IMR-90 (cell line): Measurements from ENCODE around the gene HAND2. TPM values are rescaled to one million over a fixed set of nuclear protein-coding genes. Genes with fewer than 3 reads are reported as not detected.

Experiments used
- ATAC-seq: fragments of 200-7000 bp; cut with Tn5 transposase; 2 replicates; pipeline ENCODE4 v1.9.1; 2020; ENCODE audit warnings: low read depth, mild to moderate bottlenecking, moderate library complexity
- BruUV-seq: library from RNA; stranded (reverse); fragments of 400-500 nt; replicated peaks from 2 replicates; lab custom pipeline; 2021; lab: Mats Ljungman, UMichigan
- CTCF ChIA-PET: fragments of 300-600 bp; formaldehyde crosslinking; extraction: SDS; loops from one replicate; lab custom pipeline; 2021; ENCODE audit warnings: antibody characterized with exemption; lab: Yijun Ruan, JAX
- POLR2A ChIA-PET: fragments of 300-600 bp; sonication (Branson Sonifier 250); formaldehyde crosslinking; loops from one replicate; lab custom pipeline; 2022; ENCODE audit warnings: antibody characterized with exemption; ENCODE audit not compliant: unreplicated experiment; lab: Charles Lee
- DNase-seq: peaks from one replicate; pipeline ENCODE4 v3.0.0; 2013
- H2AFZ ChIP-seq: replicated peaks from 2 replicates; pipeline ENCODE3; 2013; ENCODE audit warnings: low read length, mild to moderate bottlenecking; ENCODE audit not compliant: poor library complexity
- H2AK5ac ChIP-seq: 2 replicates; pipeline ENCODE4 v1.6.1; 2013; ENCODE audit warnings: low read depth, low read length, inconsistent platforms
- H2AK9ac ChIP-seq: replicated peaks from 2 replicates; pipeline ENCODE3; 2013; ENCODE audit warnings: mild to moderate bottlenecking, low read depth, low read length, moderate library complexity; ENCODE audit not compliant: poor library complexity
- H2BK120ac ChIP-seq: 2 replicates; pipeline ENCODE4 v1.6.1; 2013; ENCODE audit warnings: low read depth, low read length, inconsistent platforms
- H2BK15ac ChIP-seq: 3 replicates; pipeline ENCODE4 v1.6.1; 2013; ENCODE audit warnings: low read depth, low read length, inconsistent platforms
- H2BK20ac ChIP-seq: 2 replicates; pipeline ENCODE4 v1.6.1; 2013; ENCODE audit warnings: low read depth, mild to moderate bottlenecking, inconsistent platforms, low read length, moderate library complexity
- H2BK5ac ChIP-seq: 2 replicates; pipeline ENCODE4 v1.6.1; 2013; ENCODE audit warnings: mild to moderate bottlenecking, low read depth, low read length, inconsistent platforms; ENCODE audit not compliant: poor library complexity, severe bottlenecking
- H3K14ac ChIP-seq: replicated peaks from 2 replicates; pipeline ENCODE4 v1.6.1; 2013; ENCODE audit warnings: low read depth, low read length, inconsistent platforms
- H3K18ac ChIP-seq: 2 replicates; pipeline ENCODE4 v1.6.1; 2013; ENCODE audit warnings: low read depth, low read length, control low read depth
- H3K23ac ChIP-seq: 2 replicates; pipeline ENCODE4 v1.6.1; 2013; ENCODE audit warnings: low read depth, low read length, inconsistent platforms
- H3K27ac ChIP-seq: 2 replicates; pipeline ENCODE4 v1.5.1; 2013; ENCODE audit warnings: mild to moderate bottlenecking, control low read depth, low read length; ENCODE audit not compliant: insufficient read depth
- H3K27me3 ChIP-seq: 2 replicates; pipeline ENCODE4 v1.6.1; 2013; ENCODE audit warnings: low read length; ENCODE audit not compliant: control insufficient read depth, insufficient read depth
- H3K36me3 ChIP-seq: 2 replicates; pipeline ENCODE4 v1.6.1; 2013; ENCODE audit warnings: low read length, mixed read lengths; ENCODE audit not compliant: control insufficient read depth, insufficient read depth
- H3K4ac ChIP-seq: 2 replicates; pipeline ENCODE4 v1.6.1; 2013; ENCODE audit warnings: low read depth, low read length, inconsistent platforms
- H3K4me1 ChIP-seq: 2 replicates; pipeline ENCODE4 v1.6.1; 2013; ENCODE audit warnings: low read length, mixed read lengths; ENCODE audit not compliant: control insufficient read depth, insufficient read depth
- H3K4me2 ChIP-seq: 2 replicates; pipeline ENCODE4 v1.6.1; 2013; ENCODE audit warnings: low read depth, mild to moderate bottlenecking, control low read depth, low read length, moderate library complexity
- H3K4me3 ChIP-seq: 2 replicates; pipeline ENCODE4 v1.5.1; 2013; ENCODE audit warnings: low read depth, mild to moderate bottlenecking, control low read depth, low read length, moderate library complexity; ENCODE audit not compliant: insufficient read depth
- H3K56ac ChIP-seq: 2 replicates; pipeline ENCODE4 v1.6.1; 2013; ENCODE audit warnings: low read length, inconsistent platforms; ENCODE audit not compliant: insufficient read depth; ENCODE audit errors: extremely low read depth
- H3K79me1 ChIP-seq, 2 experiments: 2 replicates each; pipeline ENCODE4 v1.6.1; 2013; ENCODE audit warnings: low read length in 2 of 2, inconsistent platforms in 1 of 2, low read depth in 1 of 2
- H3K9ac ChIP-seq: 2 replicates; pipeline ENCODE4 v1.6.1; 2013; ENCODE audit warnings: low read depth, low read length, control low read depth
- H3K9me1 ChIP-seq: 2 replicates; pipeline ENCODE4 v1.6.1; 2013; ENCODE audit warnings: low read length, inconsistent platforms; ENCODE audit not compliant: insufficient read depth
- H3K9me3 ChIP-seq: 2 replicates; pipeline ENCODE4 v1.6.1; 2013; ENCODE audit warnings: low read length; ENCODE audit not compliant: control insufficient read depth, insufficient read depth
- H4K20me1 ChIP-seq: 2 replicates; pipeline ENCODE4 v1.6.1; 2013; ENCODE audit warnings: low read length, inconsistent platforms; ENCODE audit not compliant: insufficient read depth
- H4K5ac ChIP-seq: 2 replicates; pipeline ENCODE4 v1.6.1; 2013; ENCODE audit warnings: mild to moderate bottlenecking, low read depth, low read length, control low read depth
- H4K8ac ChIP-seq, 2 experiments: 2 replicates each; pipeline ENCODE4 v1.6.1; 2013; ENCODE audit warnings: low read depth in 2 of 2, low read length in 2 of 2, control low read depth in 1 of 2, inconsistent platforms in 1 of 2
- H4K91ac ChIP-seq: 2 replicates; pipeline ENCODE4 v1.6.1; 2013; ENCODE audit warnings: low read depth, low read length, inconsistent platforms; ENCODE audit not compliant: insufficient read depth
- BHLHE40 ChIP-seq: fragments of 150-350 bp; IDR thresholded peaks from 2 replicates; pipeline ENCODE4 v1.6.1; 2016; ENCODE audit warnings: mild to moderate bottlenecking, low read depth, low read length
- CEBPB ChIP-seq: IDR thresholded peaks from 2 replicates; pipeline ENCODE4 v1.6.1; 2012; ENCODE audit warnings: low read depth, low read length, improper control_type of control experiment
- CTCF ChIP-seq: conservative IDR thresholded peaks from 2 replicates; pipeline ENCODE4 v1.5.1; 2012; ENCODE audit warnings: mild to moderate bottlenecking, low read depth, low read length, improper control_type of control experiment
- ELK1 ChIP-seq: fragments of 150-350 bp; IDR thresholded peaks from 2 replicates; pipeline ENCODE4 v1.6.1; 2016; ENCODE audit warnings: low read depth, mild to moderate bottlenecking, low read length, moderate library complexity, borderline replicate concordance
- FOS ChIP-seq: fragments of 150-350 bp; IDR thresholded peaks from 2 replicates; pipeline ENCODE4 v1.6.1; 2016; ENCODE audit warnings: low read depth, low read length
- MAZ ChIP-seq: IDR thresholded peaks from 2 replicates; pipeline ENCODE4 v1.6.1; 2012; ENCODE audit warnings: low read depth, mild to moderate bottlenecking, low read length, improper control_type of control experiment, moderate library complexity, borderline replicate concordance
- MXI1 ChIP-seq: IDR thresholded peaks from 2 replicates; pipeline ENCODE4 v1.6.1; 2012; ENCODE audit warnings: low read depth, mild to moderate bottlenecking, low read length, moderate library complexity, borderline replicate concordance
- NFE2L2 ChIP-seq: fragments of 150-350 bp; IDR thresholded peaks from 2 replicates; pipeline ENCODE4 v1.6.1; 2016; ENCODE audit warnings: low read depth, mild to moderate bottlenecking, low read length
- RAD21 ChIP-seq: IDR thresholded peaks from 2 replicates; pipeline ENCODE4 v1.6.1; 2012; ENCODE audit warnings: low read length, improper control_type of control experiment
- RCOR1 ChIP-seq: IDR thresholded peaks from 2 replicates; pipeline ENCODE4 v1.6.1; 2012; ENCODE audit warnings: mild to moderate bottlenecking, low read length, improper control_type of control experiment; ENCODE audit not compliant: insufficient replicate concordance
- RFX5 ChIP-seq: IDR thresholded peaks from 2 replicates; pipeline ENCODE4 v1.8.0; 2012; ENCODE audit warnings: low read depth, mild to moderate bottlenecking, low read length, moderate library complexity
- SMC3 ChIP-seq: fragments of 150-350 bp; IDR thresholded peaks from 2 replicates; pipeline ENCODE4 v1.6.1; 2016; ENCODE audit warnings: low read depth, mild to moderate bottlenecking, antibody characterized with exemption, low read length, moderate library complexity
- USF2 ChIP-seq: fragments of 150-350 bp; IDR thresholded peaks from 2 replicates; pipeline ENCODE4 v1.6.1; 2017; ENCODE audit warnings: mild to moderate bottlenecking, antibody characterized with exemption, low read length, low read depth
- WGBS, 2 experiments: methylation state at CpG; one replicate each; pipeline versions ENCODE4 v1.1.5 to v1.1.7; 2013; ENCODE audit warnings: missing lambda C conversion rate in 2 of 2; ENCODE audit not compliant: insufficient read length in 1 of 2; ENCODE audit errors: extremely low coverage in 2 of 2; 5-methylcytosine and 5-hydroxymethylcytosine counted together
- dilution Hi-C: fragments of 300-500 bp; cut with HindIII; formaldehyde crosslinking; loops from one replicate; pipeline ENCODE4 v1.14.3; 2018; ENCODE audit warnings: low sequenced_read_pairs; ENCODE audit not compliant: unreplicated experiment
- in situ Hi-C: fragments of 300-500 bp; cut with MboI; formaldehyde crosslinking; loops from 3 replicates; pipeline ENCODE4 v1.14.3; 2019; ENCODE audit warnings: low sequenced_read_pairs, inconsistent platforms, mixed read lengths
- intact Hi-C: fragments of 100-400 bp; cut with micrococcal nuclease; formaldehyde crosslinking; loops from 2 replicates; pipeline ENCODE4 v1.10.0; 2022
- polyA plus RNA-seq, 3 experiments: library from polyadenylated mRNA; depleted of rRNA; stranded (reverse); fragments of >200 nt; gene quantifications; 2 replicates each; pipeline ENCODE4 v1.2.3, GENCODE V29; 2012; ENCODE audit warnings: low replicate concordance in 1 of 3
- total RNA-seq: library from RNA; depleted of rRNA; stranded (reverse); fragments of >200 nt; gene quantifications from 2 replicates; pipeline ENCODE4 v1.2.3, GENCODE V29; 2012

Gene HAND2
- total and polyA plus RNA-seq, 2 of the 4 experiments (the other 2 are of a cell fraction) = 0.36 to 0.97 TPM

GRCh38 chr4:173500841-173501591 lies 29.0 kb downstream of the HAND2 start:
- intact Hi-C loops = no loop called here

More at GRCh38 chr4:173500841-173501591, 29.0 kb downstream of the HAND2 start:
- WGBS, 2 experiments = 28% methylated on average over 14 of the region's 48 CpGs; no CpG with 5 or more reads in 1 of the 2 experiments
- ChIA-PET CTCF (no interaction called here), POLR2A (no interaction called here)
- no TSS peak for BruUV-seq
- H2BK5ac ChIP-seq = no peak overlapping the region
- H2BK15ac ChIP-seq = no peak overlapping the region
- H4K91ac ChIP-seq = no peak overlapping the region
- H3K4me1 ChIP-seq = no peaks in the 10 kb centered on the region
- no peak for TF ChIP-seq MXI1
- no peak for TF ChIP-seq RFX5
- no peak for TF ChIP-seq USF2
- no peak for TF ChIP-seq MAZ
- no peak for TF ChIP-seq BHLHE40
- no peak for TF ChIP-seq SMC3
- TF ChIP-seq CEBPB = no peak
- no peak for TF ChIP-seq NFE2L2
- no peak for TF ChIP-seq RCOR1
- no peak for TF ChIP-seq FOS
- no peak for TF ChIP-seq RAD21
- no peak for TF ChIP-seq CTCF
- TF ChIP-seq ELK1 = no peak
- H3K14ac ChIP-seq = no peak overlapping the region
- H3K18ac ChIP-seq = no peak overlapping the region
- H3K9me1 ChIP-seq = no peaks in the 10 kb centered on the region
- no peak overlapping the region for H3K9ac ChIP-seq
- no peak for DNase-seq
- dilution Hi-C loops (no loop called here), in situ Hi-C loops (loop anchor here (10.0 to 25.0 kb wide), 3 partner anchors 484 to 811 kb away; no protein-coding TSS in a partner anchor)
- peak overlapping the region; percentile 77 for H2AFZ ChIP-seq
- H3K23ac ChIP-seq = no peak overlapping the region
- no peaks in the 10 kb centered on the region for H3K36me3 ChIP-seq
- H3K27me3 ChIP-seq = peaks cover 70% of the 10 kb centered on the region
- H4K20me1 ChIP-seq = no peaks in the 10 kb centered on the region
- no peak overlapping the region for H3K4me3 ChIP-seq
- H2AK5ac ChIP-seq = no peak overlapping the region
- no peak overlapping the region for H3K4ac ChIP-seq
- H4K5ac ChIP-seq = no peak overlapping the region
- peaks cover 17% of the 10 kb centered on the region for H3K9me3 ChIP-seq
- no peak overlapping the region for H2BK120ac ChIP-seq
- no peaks in the 10 kb centered on the region for H3K79me1 ChIP-seq
- H2AK9ac ChIP-seq = peak overlapping the region; percentile 9
- H3K27ac ChIP-seq = no peak overlapping the region
- H3K56ac ChIP-seq = no peak overlapping the region
- ATAC-seq = no peak
- no peak overlapping the region for H4K8ac ChIP-seq
- no peak overlapping the region for H3K4me2 ChIP-seq
- no peak overlapping the region for H2BK20ac ChIP-seq
